Lower leg skin (tissue), 4 donors: Measurements from ENCODE around the gene GINS2. TPM values are rescaled to one million over a fixed set of nuclear protein-coding genes. Genes with fewer than 3 reads are reported as not detected.

Experiments used
- DNase-seq, 2 donors: peaks; one replicate each; pipeline ENCODE4 v3.0.0-alpha.2; 2019; ENCODE audit warnings: low spot score in 2 of 2
- H3K4me3 ChIP-seq: fragments of 200-600 bp; sonication (generic); 2 replicates; pipeline ENCODE4 v1.5.1; 2017; ENCODE audit warnings: mild to moderate bottlenecking, low read depth; ENCODE audit not compliant: poor library complexity, severe bottlenecking
- CTCF ChIP-seq, 3 donors: fragments of 450-650 bp; IDR thresholded peaks; one replicate each; pipeline ENCODE4 v1.5.1; 2016; ENCODE audit warnings: antibody characterized with exemption in 3 of 3, mild to moderate bottlenecking in 3 of 3, moderate library complexity in 2 of 3
- POLR2A ChIP-seq, 2 donors: fragments of 450-650 bp; IDR thresholded peaks; one replicate each; pipeline ENCODE4 v1.6.1; 2016 to 2017; ENCODE audit warnings: antibody characterized with exemption in 2 of 2, mild to moderate bottlenecking in 1 of 2, moderate library complexity in 1 of 2
- WGBS, 2 donors: methylation state at CpG; one replicate each; pipeline ENCODE4 v1.1.5; 2018; 5-methylcytosine and 5-hydroxymethylcytosine counted together
- intact Hi-C: fragments of 100-400 bp; cut with DNase I; formaldehyde crosslinking; loops from one replicate; pipeline ENCODE4 v1.15.0; 2023; ENCODE audit warnings: low total_unique reads
- total RNA-seq, 4 donors: library from RNA; depleted of rRNA; stranded (reverse); fragments of >200 nt; gene quantifications; one replicate each; pipeline ENCODE4 v1.1.0, GENCODE V29; 2016

GINS2 gene
- total RNA-seq, 4 donors from 2014 or later: 0.38 to 0.98 (median 0.91) TPM; not detected in 1

- intact Hi-C loops: no loop called here
- H3K4me3 ChIP-seq: no peak overlapping the region
- TF ChIP-seq CTCF (IDR thresholded peaks at IDR 0.05) (no peak), POLR2A (IDR thresholded peaks at IDR 0.05) (no peak)
- 44 to 45% methylated on average over 6 of the region's 6 CpGs for WGBS, 2 donors
- DNase-seq: no peak
Measured at GRCh38 chr16:85718153-85718477, 29.4 kb upstream of the GINS2 start.

- 22 to 30% methylated on average over 16 to 18 of the region's 21 CpGs for WGBS, 2 donors
- TF ChIP-seq CTCF (IDR thresholded peaks at IDR 0.05): peak in 1 of 3 donors; percentile 51
- no peak for TF ChIP-seq POLR2A (IDR thresholded peaks at IDR 0.05)
- DNase-seq: peak; percentile 33 to 90
Measured at GRCh38 chr16:85717393-85718152, 28.8 kb upstream of the GINS2 start.

GRCh38 chr16:85716680-85717038, 27.9 kb upstream of the GINS2 start:
- DNase-seq: no peak
- intact Hi-C loops: no loop called here
- H3K4me3 ChIP-seq: no peak overlapping the region
- TF ChIP-seq CTCF (IDR thresholded peaks at IDR 0.05): no peak
- no peak for TF ChIP-seq POLR2A (IDR thresholded peaks at IDR 0.05)
- 22 to 42% methylated on average over 3 of the region's 3 CpGs for WGBS, 2 donors

More at GRCh38 chr16:85717393-85718152, 28.8 kb upstream of the GINS2 start:
- intact Hi-C loops: no loop called here
- no peak overlapping the region for H3K4me3 ChIP-seq

GRCh38 chr16:85716022-85716679, 27.4 kb upstream of the GINS2 start:
- no peak overlapping the region for H3K4me3 ChIP-seq
- TF ChIP-seq POLR2A (IDR thresholded peaks at IDR 0.05) (no peak), CTCF (IDR thresholded peaks at IDR 0.05) (no peak)
- 23 to 28% methylated on average over 9 of the region's 9 CpGs for WGBS, 2 donors
- intact Hi-C loops: no loop called here
- DNase-seq: no peak

- intact Hi-C loops: no loop called here
- TF ChIP-seq CTCF (IDR thresholded peaks at IDR 0.05): no peak
- no peak for TF ChIP-seq POLR2A (IDR thresholded peaks at IDR 0.05)
- H3K4me3 ChIP-seq: no peak overlapping the region
- DNase-seq: no peak
- WGBS, 2 donors: 32 to 43% methylated on average over 22 of the region's 22 CpGs
Measured at GRCh38 chr16:85715169-85716021, 26.6 kb upstream of the GINS2 start.
